SU-DHL-6 (cell line): ENCODE results near the gene CASQ2.

ENCODE experiments used
- H2AFZ ChIP-seq: fragments of 200-600 bp; sonication (generic); 2 replicates; pipeline ENCODE4 v1.6.1; 2014; ENCODE audit warnings: low read depth, mild to moderate bottlenecking, moderate library complexity, mixed read lengths, antibody characterized with exemption, low read length; ENCODE audit not compliant: severe bottlenecking
- H3F3A ChIP-seq: fragments of 200-600 bp; shearing (Covaris generic); 2 replicates; pipeline ENCODE4 v1.6.0; 2016; ENCODE audit warnings: antibody characterized with exemption, mild to moderate bottlenecking; ENCODE audit not compliant: insufficient read depth
- H3K27ac ChIP-seq: fragments of 200-600 bp; sonication (generic); 2 replicates; pipeline ENCODE4 v1.5.1; 2016; ENCODE audit warnings: low read depth, mild to moderate bottlenecking, low read length, moderate library complexity, mixed read lengths
- H3K27me3 ChIP-seq: fragments of 200-600 bp; sonication (generic), shearing (Covaris generic); 2 replicates; pipeline ENCODE4 v1.6.0; 2014; ENCODE audit warnings: mild to moderate bottlenecking, low read length
- H3K36me3 ChIP-seq: fragments of 200-600 bp; sonication (generic); 2 replicates; pipeline ENCODE4 v1.6.1; 2014; ENCODE audit warnings: mild to moderate bottlenecking, low read length, mixed read lengths
- H3K4me2 ChIP-seq: fragments of 300-600, 200-600 bp; shearing (Covaris generic), sonication (generic); 2 replicates; pipeline ENCODE4 v1.6.0; 2014; ENCODE audit warnings: low read length, low read depth, mild to moderate bottlenecking; ENCODE audit not compliant: poor library complexity, severe bottlenecking
- H3K4me3 ChIP-seq: fragments of 200-600 bp; sonication (generic); 2 replicates; pipeline ENCODE4 v1.5.1; 2014; ENCODE audit warnings: antibody characterized with exemption, low read length, mild to moderate bottlenecking, mixed read lengths; ENCODE audit not compliant: insufficient read depth, poor library complexity, severe bottlenecking
- H3K79me2 ChIP-seq: fragments of 200-600 bp; sonication (generic); 2 replicates; pipeline ENCODE4 v1.6.1; 2014; ENCODE audit warnings: mild to moderate bottlenecking, low read length, moderate library complexity; ENCODE audit not compliant: insufficient read depth
- H3K9ac ChIP-seq: fragments of 200-600 bp; sonication (generic); 2 replicates; pipeline ENCODE4 v1.7.0; 2014; ENCODE audit warnings: mild to moderate bottlenecking, low read length
- H3K9me2 ChIP-seq: fragments of 200-600 bp; sonication (generic); replicated peaks from 2 replicates; pipeline ENCODE4 v1.6.1; 2014; ENCODE audit warnings: low read length; ENCODE audit not compliant: insufficient read depth
- H3K9me3 ChIP-seq: fragments of 200-600 bp; sonication (generic); 2 replicates; pipeline ENCODE4 v1.6.1; 2014; ENCODE audit warnings: low read length, mixed read lengths; ENCODE audit not compliant: insufficient read depth
- H4K20me1 ChIP-seq: fragments of 200-600 bp; sonication (generic); 2 replicates; pipeline ENCODE4 v1.6.1; 2014; ENCODE audit warnings: low read depth, mild to moderate bottlenecking, antibody characterized with exemption, low read length, moderate library complexity, mixed read lengths
- EZH2phosphoT487 ChIP-seq: fragments of 200-600 bp; sonication (generic), shearing (Covaris generic); conservative IDR thresholded peaks from 2 replicates; pipeline ENCODE4 v1.6.1; 2018; ENCODE audit warnings: mild to moderate bottlenecking, antibody characterized with exemption, low read length, moderate library complexity, mixed read lengths
- TF ChIP-seq, protein P1 (sequence below): fragments of 200-600 bp; sonication (generic); IDR thresholded peaks from one replicate; pipeline ENCODE4 v1.5.1; 2017; ENCODE audit warnings: antibody characterized with exemption, mild to moderate bottlenecking, low read length, moderate library complexity; ENCODE audit not compliant: insufficient read depth, poor library complexity, severe bottlenecking

Gene CASQ2

DNA sequence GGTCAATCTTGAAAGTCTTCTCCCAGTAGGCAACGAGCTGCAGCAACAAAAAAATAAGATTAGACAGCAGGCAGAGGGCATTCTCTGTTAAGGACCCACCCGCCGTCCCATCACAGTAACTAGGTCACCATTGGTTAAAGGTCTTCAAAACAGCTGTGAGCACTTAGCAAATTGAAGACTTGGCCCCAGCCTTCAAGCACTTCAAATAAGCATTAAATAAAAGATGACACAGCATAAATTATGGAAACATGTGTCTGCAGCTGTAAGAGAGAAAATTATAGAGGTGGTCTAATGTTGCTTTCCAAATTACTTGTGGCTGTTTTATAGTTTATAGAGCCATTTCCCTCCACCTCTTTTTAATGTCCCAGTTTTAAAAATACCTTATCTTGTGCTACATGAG is 65.6 kb downstream of the CASQ2 start:
- Histone ChIP-seq H3K4me3 (no peak overlapping the region), H3K27me3 (no peaks in the 10 kb centered on the region), H2AFZ (no peak overlapping the region), H3K9me3 (no peaks in the 10 kb centered on the region), H3K36me3 (no peaks in the 10 kb centered on the region), H3K79me2 (no peaks in the 10 kb centered on the region), H3K27ac (no peak overlapping the region), H3K9me2 (no peaks in the 10 kb centered on the region), H3F3A (no peaks in the 10 kb centered on the region), H3K4me2 (no peak overlapping the region), H4K20me1 (no peaks in the 10 kb centered on the region), H3K9ac (no peak overlapping the region)
- TF ChIP-seq, protein P1, sequence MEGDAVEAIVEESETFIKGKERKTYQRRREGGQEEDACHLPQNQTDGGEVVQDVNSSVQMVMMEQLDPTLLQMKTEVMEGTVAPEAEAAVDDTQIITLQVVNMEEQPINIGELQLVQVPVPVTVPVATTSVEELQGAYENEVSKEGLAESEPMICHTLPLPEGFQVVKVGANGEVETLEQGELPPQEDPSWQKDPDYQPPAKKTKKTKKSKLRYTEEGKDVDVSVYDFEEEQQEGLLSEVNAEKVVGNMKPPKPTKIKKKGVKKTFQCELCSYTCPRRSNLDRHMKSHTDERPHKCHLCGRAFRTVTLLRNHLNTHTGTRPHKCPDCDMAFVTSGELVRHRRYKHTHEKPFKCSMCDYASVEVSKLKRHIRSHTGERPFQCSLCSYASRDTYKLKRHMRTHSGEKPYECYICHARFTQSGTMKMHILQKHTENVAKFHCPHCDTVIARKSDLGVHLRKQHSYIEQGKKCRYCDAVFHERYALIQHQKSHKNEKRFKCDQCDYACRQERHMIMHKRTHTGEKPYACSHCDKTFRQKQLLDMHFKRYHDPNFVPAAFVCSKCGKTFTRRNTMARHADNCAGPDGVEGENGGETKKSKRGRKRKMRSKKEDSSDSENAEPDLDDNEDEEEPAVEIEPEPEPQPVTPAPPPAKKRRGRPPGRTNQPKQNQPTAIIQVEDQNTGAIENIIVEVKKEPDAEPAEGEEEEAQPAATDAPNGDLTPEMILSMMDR: no peak
- TF ChIP-seq EZH2phosphoT487: no peak

DNA sequence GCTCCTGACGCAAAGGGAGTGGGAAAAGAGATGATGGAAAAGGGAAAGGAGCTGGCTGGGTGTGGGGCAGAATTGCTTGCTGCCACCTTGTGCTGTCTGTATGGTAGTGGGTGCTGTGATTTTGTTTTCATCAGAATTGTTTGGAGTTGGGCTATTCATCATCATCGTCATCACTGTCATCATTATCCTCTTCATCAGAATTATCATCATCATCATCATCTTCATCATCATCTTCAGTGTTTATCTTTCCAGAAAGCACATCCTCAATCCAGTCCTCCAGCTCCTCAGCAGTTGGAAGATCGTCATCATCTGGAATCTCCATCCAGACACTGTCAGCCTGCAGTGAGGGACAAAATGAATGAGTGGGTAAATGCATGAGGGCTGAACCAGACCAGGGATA is 67.4 kb downstream of the CASQ2 start:
- Histone ChIP-seq H3K9ac (no peak overlapping the region), H3K4me2 (no peak overlapping the region), H3K27ac (no peak overlapping the region), H3K9me3 (no peaks in the 10 kb centered on the region), H3K27me3 (no peaks in the 10 kb centered on the region), H3F3A (no peaks in the 10 kb centered on the region), H2AFZ (no peak overlapping the region), H3K36me3 (no peaks in the 10 kb centered on the region), H3K79me2 (no peaks in the 10 kb centered on the region), H4K20me1 (no peaks in the 10 kb centered on the region), H3K9me2 (no peaks in the 10 kb centered on the region), H3K4me3 (no peak overlapping the region)
- TF ChIP-seq, protein P1: no peak
- TF ChIP-seq EZH2phosphoT487: no peak

DNA sequence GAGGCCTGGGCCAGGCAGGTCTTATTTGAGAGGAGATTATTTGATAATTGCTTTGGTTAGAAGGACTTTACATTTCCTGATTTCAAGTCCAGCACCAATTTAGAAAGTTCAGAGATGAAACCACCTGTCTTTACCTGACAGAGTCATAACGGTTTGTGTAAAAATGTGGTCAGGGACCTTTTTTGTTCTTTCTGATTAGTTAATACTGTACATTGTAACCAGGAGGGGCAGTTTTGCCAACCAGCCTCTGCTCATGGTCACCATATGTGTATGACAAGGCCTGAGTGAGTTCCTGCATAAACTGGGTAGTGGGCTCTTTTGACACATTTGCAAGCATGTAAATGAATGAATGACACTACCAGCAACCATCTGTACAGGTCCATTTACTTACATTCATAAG is 70.9 kb downstream of the CASQ2 start:
- Histone ChIP-seq H3K4me2 (no peak overlapping the region), H2AFZ (no peak overlapping the region)
- TF ChIP-seq, protein P1: no peak
- no peak for TF ChIP-seq EZH2phosphoT487

More for the DNA sequence above, 70.9 kb downstream of the CASQ2 start:
- Histone ChIP-seq H4K20me1 (no peaks in the 10 kb centered on the region), H3K79me2 (no peaks in the 10 kb centered on the region), H3F3A (no peaks in the 10 kb centered on the region), H3K9ac (no peak overlapping the region), H3K4me3 (no peak overlapping the region), H3K27me3 (no peaks in the 10 kb centered on the region), H3K36me3 (no peaks in the 10 kb centered on the region), H3K9me2 (no peaks in the 10 kb centered on the region), H3K27ac (no peak overlapping the region), H3K9me3 (no peaks in the 10 kb centered on the region)
